NCI-H128 (cell line): ENCODE data around the gene CASQ2.

Experiments used
- DNase-seq: peaks from one replicate; lab custom pipeline; 2025; ENCODE audit not compliant: unreplicated experiment; lab: John Stamatoyannopoulos, UW

The CASQ2 gene

DNA sequence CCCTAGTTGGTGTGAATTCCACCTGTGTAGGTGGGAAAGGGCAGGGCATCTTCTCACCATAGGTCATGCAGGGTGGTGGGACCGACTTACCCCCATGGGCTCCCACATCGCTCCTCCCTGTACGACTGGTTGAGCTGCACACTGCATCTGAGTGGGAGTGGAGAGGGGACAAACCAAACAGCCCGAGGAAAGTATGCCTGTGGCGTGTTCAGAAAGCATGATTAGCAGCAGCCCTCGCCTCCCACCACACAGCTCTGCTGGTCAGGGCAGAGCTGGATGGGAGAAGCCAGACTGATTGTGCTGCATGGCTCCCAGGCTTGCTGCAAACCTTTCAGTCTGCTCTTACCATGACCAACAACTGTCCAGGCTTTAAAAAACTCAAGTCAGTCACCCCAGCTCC, 102.3 kb downstream of the CASQ2 start:
- DNase-seq: no peak

GRCh38 chr1:115665319-115666096, 103.0 kb downstream of the CASQ2 start:
- DNase-seq: peak; percentile 7

DNA sequence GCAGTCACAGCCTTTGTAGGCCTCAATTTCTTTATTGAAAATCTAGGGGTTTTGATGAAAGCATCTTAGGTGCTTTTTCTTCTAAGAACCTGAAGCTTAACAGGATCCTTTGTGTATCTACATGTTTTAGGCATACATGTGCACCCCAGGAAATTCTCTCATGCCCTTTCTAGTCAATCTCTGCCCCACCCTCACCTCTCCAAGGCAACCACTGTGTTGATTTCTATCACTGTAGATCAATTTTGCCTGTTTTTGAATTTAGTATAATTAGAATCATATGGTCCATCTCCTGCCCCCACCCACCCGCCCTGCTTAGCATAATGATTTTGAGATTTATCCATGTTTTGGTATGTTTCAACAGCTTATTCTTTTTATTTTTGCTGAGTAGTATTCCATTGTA, 107.4 kb downstream of the CASQ2 start:
- no peak for DNase-seq

GRCh38 chr1:115660151-115660550, 108.4 kb downstream of the CASQ2 start:
- no peak for DNase-seq

GRCh38 chr1:115658646-115659045, 109.9 kb downstream of the CASQ2 start:
- no peak for DNase-seq

- no peak for DNase-seq
Measured at GRCh38 chr1:115656461-115657077, 111.9 kb downstream of the CASQ2 start.

- DNase-seq: no peak
Measured at GRCh38 chr1:115655916-115656315, 112.6 kb downstream of the CASQ2 start.

DNA sequence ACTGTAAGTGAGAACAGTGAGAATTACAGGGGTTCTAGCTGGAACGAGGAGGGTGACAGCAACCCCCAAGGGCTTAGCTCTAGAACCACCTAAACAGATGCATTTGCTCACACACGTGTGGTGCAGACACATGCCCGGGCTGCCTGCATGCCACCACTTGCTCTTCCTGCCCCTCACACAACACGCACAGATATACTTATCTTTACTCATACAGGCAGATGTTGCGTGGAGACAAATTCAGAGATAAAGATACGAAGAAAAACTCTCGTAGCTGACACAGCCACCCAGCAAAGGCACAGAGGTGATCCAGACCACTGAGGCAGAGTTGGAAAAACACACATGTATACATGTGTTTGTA, 113.2 kb downstream of the CASQ2 start:
- DNase-seq: no peak

GRCh38 chr1:115654663-115655305, 113.7 kb downstream of the CASQ2 start:
- no peak for DNase-seq

GRCh38 chr1:115654125-115654524, 114.4 kb downstream of the CASQ2 start:
- no peak for DNase-seq

DNA sequence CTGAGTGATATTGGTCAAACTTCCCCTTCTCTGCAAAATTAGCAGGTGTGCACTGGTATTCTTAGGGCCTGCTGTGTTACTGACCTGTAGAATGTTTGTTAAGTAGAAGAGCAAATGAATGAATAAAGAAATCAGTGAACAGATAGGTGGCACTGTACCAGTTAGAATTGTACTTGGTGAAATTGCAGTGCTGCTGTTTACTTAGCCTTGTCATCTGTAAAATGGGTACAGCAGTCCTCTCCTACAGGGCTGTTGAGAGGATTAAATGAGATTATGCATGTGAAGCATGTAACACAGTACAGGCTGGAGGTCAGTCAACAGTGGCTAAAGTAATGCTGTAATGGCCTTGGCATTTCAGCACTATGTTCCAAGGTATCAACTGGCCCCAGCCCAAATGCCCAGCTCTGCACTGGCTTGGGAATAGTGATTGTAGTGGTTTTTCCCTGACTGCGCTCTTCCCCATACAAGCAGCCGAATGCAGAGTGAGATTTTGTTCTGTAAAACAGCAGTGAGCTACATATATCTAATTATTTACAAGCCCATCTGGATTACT, 116.2 kb downstream of the CASQ2 start:
- DNase-seq: no peak

DNA sequence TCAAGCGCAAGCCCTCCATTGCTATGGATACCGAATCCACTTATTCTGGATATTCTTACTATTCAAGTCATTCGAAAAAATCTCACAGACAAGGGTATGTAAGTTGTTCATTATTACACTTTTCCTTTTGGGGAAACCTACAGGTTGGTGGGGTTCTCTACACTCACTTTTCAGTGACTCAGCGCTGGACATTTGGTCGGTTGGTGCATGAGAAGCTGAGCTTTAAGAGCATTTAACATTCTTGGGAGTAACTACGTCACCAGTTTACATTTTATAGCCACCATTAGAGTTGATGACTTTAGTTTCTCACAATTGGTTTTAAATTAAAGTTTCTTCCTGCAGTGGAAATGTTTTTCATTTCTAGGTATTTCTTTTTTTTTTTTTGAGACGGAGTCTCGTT, 117.1 kb downstream of the CASQ2 start:
- no peak for DNase-seq

DNA sequence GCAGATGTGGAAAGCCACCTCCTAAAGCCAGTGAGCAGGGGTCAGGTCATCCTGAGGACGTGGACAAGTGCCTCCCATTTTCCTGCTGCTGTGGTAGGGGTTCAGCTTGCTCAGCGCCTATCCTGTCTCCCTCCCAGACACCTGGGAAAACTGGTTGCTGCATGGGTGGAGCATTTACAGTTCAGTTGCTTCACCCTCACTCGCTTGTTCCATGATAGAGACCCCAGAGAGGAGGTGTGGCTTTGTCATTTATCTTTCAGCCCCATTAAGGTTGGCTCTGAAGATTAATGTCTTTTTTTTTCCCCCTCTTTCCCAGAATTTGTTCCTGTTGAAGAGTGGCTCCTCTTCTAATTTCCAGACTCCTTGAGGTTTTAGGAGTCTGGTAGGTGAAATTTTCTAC, 117.6 kb downstream of the CASQ2 start:
- no peak for DNase-seq
